GM04503 (cell line): ENCODE data around the gene ADCY5.

Experiments used
- DNase-seq: peaks from one replicate; pipeline ENCODE4 v3.0.0-alpha.2; 2012; ENCODE audit warnings: low read depth

Gene ADCY5

DNA sequence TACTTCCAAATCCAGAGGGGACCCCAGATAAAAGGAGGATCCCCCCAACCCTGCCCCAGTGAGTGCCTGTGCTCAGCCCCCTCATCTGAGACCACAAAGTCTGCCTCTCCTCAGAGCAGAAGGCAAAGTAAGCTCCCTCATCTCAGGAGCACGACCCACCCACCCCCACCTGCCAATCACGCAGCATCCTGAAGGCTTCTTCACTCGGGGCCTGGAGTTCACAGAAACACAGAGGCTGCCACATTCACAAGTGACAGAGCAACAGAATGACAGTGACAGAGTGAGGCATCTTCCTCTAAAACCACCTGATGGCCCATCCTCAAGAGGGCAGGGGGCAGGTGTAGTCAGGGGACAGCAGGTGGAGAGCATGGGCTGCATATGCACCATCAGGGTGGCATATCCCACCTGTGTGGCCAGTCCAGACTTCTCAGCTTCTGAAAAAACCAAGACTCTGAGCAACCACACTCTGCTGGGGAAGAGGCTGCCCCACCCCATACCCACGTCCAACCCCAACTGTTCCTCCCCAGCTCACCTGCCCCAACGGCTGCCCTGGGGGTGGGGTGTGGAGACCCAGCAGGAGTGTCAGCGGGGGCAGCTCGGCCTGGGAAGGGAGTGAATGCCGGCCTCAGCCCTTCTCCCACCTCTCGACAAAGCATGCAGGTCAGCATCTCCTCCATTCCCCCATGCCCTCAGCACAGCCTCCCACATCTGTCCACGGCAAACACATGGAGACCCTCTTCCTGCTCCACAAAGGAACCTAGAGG is 19.3 kb downstream of the ADCY5 start:
- no peak for DNase-seq

DNA sequence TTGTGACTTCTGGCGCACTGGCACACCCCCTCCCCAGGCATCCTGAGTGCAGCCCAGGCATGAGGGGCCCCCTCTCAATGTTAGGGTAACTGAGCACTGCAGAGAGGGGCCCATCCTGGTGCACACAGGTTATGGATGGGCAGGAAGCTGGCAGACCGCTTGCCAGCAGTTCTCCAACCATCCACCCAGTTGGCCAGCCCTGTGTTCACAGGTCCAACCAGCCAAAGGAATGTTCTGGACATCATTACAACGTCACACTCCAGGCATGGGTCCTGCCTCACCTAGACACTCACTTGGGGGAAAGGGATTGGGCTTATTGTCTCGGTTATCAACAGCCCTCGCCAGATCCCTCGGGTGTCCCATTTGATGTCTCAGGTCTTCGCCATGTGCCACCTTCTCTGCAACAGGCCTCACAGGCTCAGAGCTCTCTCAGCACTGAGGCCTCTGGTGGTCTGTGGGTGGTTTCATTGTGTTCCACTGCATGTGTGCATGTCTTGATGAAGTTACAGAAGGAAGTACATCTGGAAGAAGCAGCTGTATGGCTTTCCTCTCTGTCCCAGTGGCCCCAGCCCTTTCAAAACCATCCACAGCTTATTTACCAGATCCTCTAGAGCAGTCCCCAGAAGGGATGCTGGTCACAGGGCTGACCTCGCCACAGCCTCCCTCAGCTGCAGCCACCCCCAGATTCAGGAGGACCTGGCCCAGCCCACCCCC is 23.7 kb downstream of the ADCY5 start:
- no peak for DNase-seq

DNA sequence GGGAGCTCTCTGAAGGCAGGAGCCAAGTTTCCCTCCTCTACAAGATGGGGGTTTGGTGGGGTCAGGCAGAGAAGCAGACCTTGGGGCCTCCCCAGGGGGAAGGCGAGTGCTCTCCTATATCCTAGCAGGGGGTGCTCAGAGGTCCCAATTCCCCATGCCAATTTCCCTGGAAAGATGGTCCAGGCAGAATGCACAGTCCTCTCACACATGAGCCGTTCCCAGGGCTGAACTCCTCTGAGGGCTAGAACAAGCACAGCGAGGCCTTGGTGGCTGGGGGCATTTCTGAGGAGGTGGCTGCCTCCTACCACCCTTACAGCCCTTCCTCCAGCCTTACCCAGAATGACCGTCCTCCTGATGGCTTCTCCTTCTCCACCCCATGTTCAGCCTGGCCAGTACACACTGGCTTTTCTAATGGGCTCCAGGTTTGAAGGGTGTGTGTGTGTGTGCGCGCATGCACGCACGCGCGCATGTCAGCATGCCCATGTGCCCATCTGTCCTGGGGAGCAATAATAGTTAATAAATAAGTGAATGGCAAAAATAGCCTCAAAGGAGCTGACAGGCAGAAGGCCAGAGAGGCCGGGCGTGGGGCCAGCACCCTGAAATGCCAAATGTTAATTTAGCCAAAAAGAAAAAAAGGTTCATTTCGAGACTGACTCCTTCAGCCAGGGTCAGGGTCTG is 24.4 kb downstream of the ADCY5 start:
- no peak for DNase-seq

DNA sequence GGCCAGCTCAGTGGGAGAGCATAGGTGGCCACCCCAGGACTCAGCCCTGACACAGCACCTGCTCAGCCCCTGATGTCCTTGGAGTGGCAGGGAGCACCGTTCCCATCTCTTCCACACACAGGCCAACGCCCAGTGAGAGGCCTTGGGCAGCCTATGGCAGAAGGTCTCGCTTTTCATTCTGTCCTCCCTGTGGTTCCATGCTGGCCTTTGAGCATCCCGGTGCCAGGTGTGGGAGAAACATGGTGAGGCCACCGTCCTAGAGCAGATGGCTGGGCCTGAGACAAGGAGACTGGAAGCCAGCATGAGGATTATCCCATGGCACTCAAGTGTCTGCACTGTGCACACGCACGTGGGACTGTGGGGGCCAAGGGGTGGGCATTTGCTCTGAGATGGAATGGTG is 25.1 kb downstream of the ADCY5 start:
- DNase-seq: no peak

DNA sequence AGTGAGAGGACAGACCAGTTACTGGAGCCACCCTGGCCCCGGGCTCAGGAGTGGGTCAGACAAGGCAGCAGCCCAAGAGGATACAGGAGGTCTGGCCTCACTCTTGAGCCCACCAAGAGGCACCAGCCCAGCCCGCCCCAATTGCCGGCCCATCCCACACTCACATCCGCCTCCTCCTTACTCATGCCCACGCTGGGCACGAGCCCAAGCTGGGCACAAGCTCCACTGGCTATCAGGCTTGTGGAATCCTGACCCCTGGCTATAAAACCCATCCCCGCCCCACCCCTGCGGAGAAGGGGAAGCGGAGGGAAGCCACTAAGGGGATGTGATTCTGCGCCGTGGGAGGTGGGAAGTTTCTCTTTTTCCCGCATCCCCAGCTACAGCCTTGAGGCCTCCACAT is 25.9 kb downstream of the ADCY5 start:
- no peak for DNase-seq

DNA sequence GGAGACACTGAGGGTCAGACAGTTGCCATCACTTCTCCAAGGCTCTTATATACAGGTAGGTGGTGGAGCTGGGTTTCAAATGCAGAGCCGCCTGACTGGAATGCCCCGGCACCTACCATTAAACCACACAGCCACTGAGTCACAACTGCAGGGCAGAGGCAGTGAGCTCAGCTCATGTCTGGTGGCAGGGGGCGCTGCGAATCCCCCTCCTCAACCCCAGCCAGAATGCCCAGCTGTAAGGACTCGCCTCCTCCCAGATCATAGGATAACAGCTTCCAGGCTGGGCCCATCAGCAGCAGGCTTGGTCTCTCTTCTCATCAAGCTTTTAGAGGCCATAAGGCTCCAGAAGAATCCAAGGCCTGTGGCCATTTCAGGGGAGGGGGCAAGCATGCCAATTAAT is 26.4 kb downstream of the ADCY5 start:
- DNase-seq: no peak

DNA sequence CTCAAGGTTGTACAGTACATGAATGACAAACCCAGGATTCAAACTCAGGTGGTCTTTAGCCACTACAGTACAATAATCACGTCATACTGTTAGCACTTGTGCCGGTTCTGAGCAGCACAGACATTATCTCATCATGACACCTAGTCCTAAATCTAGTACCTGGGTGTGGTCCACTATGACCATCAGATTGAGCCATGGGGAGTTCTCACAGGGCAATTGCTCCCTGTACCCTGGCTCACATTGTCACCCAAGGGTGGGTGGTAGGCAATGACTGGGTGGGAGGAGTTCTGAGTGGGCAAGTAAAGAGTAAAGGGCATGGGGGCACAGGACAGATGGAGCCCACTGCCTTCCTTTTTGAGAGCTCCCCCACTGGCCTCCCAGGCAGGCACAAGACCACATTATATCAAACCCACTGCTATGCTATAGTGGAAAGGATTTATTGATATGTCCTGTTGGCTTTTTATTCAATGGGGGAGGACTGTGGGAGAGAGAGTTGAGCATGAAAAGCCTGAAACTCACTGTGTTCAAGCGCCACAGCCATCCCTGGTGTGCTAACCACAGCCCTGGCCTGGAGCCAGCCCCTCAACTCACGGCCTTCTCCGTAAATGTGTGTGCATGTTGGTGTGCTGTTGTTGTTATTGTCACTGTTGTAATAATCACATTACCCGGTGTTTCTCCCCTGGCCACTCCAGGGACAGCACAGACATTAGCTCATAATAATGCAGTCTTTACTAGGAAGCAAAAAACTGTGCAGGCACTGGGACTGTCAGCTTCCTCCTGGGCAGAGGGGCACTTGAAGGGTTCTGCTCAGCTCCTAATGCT is 27.3 kb downstream of the ADCY5 start:
- no peak for DNase-seq

DNA sequence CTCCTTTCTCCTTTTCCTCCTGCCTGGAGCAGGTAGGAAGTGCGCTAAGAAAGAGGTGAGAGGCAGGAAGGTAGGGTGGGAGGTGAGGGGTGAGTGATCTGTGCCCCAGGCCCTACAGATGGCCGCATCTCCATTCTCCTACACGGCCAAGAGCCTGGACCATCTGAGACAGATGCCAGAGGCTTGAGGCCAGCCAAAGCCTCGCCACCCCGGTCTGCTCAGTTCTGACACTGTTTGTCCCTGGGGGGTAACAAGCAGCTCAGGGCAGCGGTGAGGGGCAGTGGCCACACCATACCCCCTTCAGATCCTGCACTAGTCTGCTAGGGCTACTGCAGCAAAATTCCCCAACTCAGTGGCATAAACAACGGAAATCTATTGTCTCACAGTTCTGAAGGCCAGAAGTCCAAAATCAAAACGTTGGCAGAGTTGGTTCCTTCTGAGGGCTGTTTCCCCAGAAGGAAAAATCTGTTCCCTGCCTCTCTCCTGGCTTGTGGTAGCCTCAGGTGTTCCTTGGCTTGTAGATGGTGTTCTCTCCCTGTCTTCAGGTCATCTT is 28.4 kb downstream of the ADCY5 start:
- DNase-seq: no peak

DNA sequence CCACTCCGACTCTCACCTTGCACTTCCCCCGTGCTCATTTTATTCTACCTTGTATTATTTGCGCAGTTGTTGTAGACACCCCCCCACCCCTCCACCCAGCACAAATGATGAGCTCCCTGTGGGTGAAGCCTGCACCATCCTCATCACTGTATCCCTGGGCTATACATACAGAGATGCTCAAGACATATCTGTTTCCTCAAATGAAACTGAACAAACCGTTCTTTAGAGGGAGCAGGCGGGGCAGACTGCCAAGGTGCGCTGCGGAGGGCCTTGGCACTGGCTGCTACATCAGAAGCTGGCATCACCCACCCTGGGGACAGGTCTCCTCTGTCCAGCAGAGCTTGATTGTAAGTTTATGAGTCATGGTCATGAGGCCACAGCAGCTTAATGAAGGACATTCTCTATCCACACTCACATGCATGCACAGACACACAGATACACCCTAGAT is 29.0 kb downstream of the ADCY5 start:
- no peak for DNase-seq

DNA sequence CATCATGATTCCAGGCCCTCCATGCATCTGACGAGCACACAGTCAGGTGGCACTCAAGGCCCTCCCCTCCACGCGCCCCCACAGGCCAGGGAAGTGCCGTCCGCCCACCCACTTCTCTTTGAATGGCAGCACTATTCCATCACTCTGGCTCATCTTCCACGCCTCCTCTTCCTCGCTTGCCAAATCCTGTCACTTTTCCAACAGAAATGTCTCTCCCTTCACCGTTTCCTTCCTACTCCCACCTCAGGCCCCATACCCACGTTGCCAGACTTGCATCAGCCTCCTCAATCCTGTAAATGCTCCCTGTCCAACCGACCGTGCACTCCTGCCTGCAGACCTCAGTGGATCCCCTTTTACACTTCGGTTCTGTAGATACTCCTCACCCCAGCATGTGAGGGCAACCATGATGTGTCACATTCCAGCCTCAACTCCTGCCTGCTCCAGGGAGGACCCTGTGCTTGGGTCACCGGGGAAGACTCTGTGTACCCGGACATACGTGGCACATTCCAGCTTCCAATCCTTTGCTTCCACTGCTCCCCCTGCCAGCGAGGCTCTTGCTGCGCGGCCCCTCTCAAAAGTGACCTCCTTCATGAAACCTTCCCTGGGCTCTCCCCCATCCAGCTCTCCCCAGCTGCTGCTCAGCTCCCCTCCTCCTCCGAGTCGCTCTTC is 29.6 kb downstream of the ADCY5 start:
- DNase-seq: no peak

DNA sequence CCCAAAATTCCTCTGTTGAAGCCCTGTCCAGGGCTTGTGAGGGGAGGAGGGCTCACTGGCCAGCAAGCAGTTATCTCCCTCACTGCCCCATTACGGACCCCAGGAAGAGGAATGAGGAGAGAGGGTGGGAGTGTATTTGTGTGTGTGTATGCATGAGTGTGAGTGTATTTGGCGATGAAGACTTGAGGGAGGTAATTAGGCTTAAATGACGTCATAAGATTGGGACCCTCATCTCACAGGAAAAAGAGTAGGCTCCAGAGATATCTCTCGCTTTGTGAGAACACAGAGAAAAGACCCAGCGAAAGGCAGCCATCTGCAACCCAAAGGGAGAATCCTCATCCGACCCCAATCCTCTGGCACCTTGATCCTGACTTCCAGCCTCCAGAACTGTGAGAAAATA is 32.2 kb downstream of the ADCY5 start:
- DNase-seq: no peak

DNA sequence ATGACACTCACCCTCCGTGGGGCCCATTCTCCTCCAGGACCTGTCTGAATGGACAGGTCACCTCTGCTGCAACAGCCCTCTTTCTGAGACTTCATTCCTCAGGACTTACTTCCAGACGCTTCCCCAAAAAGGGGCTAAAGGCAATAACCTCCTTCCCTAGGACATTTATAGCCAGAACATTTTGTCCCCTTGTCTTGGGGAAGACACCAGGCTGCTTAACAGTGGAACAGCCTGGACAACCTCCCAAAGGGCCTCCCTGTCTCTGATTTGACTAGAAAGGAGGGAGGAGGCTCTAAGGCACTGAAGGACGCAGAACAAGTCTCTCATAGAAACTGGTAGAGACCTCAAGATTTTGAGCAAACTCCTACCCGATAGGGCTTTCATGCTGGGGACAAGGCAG is 32.7 kb downstream of the ADCY5 start:
- DNase-seq: no peak

DNA sequence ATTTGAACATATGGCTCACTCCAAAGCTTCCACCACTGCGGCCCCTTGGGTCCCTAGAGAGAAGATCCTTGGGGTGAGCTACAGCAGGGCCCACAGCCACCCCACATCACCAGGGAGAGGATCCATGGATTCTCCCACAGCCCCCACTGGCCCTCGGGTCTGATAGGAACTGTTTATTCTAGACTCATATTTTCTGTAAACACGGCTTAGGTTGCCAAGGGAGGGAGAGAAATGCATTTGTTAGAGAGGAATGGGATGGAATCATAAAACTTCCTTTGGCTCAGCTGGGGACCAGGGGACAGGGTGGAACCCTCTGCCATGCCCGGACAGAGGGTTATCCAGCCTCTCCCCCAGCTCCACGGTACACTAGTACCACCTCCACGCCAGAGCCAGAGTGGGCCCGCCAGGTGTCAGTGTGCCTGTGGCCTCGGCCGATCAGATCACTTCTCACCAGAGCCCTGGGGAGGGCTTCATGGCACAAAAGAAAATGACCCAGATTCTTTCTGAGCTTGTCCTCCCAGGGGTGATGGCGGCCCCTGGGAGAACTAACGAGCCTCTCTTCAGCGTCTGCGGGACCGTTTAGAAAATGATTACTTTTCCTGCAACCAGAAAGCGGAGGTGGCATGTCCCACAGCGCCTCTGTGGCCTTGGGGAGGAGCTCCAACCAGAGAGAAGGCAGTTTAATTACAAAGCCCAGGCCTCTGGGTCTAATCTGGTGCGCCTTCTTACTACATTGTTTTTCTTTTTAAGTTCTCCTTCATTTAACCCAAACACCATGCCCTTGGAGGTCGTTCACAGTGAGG is 33.7 kb downstream of the ADCY5 start:
- DNase-seq: no peak

DNA sequence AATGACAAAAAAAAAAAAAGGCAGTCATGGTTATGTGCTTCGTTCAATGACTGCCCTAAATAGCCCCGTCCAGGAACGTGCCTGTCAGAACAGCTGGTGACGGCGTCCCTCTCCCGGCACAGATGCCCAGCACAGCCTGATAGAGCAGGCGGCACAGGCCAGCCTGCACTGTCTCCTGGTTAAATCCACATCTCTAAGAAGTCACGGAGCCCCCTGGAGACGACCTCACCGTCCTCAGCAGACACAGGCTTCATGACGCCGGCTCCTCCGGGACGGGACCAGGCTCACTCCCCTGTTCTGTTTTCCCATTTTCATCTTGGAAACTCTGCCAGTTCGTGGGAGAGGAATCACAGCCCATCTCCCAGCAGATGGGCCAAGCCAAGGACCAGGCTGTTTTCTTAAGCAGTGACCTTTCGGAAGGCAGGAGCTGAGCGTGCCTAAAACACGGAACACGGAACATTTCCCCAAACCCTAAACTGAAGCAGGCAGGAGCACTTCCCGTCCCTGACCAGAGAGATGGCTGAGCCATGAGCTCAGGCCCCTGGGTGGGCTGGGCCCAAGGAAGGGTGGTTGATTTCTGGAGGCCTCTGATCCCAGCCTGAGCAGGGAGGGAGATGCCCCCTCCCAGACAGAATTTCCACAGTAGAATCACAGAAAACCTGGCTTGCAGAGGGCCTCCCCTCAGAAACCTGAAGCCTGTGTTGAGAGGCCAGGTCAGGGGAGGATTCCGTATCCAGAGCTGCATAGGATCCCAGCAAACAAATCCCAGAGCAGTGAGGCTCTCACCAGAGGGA is 35.9 kb downstream of the ADCY5 start:
- DNase-seq: no peak

DNA sequence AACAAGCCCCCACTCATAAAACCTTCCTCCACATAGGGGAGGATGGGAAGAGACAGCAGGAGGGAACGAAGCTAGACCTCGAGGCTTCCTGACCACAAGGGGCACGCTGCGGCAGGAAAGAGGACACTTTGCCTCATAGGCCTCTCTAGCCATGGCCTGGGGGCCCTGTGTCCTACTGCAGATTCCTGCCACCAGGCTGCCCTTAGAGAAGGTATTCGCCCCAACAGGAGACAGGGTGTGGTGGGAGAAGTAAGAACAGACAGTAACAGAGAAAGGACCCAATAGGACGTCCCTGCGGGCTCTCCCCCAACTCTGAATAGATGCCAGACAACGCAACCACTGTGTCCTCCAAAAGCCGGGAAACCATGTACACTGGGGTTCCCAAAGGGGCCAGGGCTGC is 36.8 kb downstream of the ADCY5 start:
- no peak for DNase-seq

DNA sequence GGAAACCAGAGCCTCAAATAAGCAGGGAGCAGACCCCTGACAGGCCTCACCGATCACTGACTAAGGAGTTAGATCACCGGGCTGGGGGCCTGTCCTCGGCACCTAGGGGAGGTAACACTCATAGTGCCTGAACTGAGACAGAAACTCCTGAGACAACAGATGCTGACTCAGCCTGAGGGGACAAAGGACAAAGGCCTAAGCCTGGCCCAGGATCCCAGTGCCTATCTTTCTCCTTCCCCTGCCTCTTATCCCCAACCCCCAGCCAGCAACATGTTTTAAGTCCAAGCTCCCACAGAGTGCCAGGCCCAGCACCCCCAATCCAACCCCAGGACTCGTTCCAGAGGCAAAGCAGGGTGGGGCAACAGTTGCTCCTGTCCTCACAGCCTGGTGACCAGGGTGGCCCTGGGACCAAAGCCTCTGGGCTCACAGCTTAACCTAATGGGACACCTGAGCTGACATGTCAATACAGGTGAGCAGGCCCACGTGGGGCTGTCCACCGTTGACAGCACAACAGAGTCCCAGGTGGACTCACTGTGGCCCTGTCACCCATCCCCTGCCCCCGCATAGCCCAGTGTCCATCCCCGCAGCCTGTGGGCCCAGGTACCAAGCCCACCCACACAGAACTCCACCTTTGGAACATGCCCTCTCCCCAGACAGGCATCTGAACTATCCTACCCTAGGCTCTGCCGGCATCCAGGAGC is 37.4 kb downstream of the ADCY5 start:
- no peak for DNase-seq

DNA sequence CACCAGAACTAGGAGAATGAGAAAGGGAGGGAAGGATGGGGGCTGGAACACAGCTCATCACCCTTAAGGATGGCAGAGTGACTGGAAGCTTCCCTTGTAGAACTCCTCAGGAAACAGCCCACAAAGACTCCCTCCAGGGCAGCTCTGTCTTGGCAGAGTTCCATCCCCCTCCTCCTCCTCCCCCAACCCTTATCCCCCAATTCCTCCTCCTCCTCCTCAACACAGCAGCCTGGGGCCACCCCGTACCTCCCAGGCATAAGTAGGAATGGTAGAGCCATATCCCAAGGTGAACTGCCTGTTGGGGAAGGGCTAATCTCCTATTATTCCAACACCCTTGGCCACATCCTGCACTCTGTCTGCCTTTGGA is 38.8 kb downstream of the ADCY5 start:
- DNase-seq: no peak

DNA sequence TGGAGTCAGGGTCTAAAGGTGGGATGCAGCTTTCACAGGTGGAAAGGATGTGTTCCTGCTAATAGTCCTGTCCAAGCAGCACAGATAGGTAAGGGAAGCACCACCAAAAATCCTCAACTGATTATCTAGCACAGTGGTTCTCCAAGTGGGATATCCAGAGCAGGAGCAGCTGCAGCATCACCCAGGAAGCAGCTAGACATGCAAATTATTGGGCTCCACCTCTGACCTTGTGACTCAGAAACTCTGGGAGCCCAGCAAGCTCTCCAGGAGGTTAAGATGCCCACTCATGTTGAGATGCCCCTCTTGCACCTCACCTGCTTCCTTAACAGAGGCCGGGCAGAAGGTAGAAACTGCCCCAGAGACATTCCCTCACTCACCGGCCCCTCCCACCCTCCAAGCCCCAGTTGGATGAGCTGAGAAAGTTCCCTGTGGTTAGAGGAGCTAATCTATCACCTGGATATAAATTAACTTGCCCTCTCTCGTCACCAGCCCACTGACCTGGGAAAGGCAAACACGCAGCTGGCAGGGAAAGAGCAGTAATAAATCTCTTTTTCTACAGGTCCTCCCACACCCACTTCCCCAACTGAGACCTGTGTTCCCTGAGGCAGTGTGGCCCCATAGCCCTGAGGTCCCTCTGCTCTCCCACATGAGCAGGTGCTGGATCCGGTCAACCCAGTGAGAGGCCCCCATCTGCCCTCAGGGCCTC is 39.3 kb downstream of the ADCY5 start:
- DNase-seq: no peak

DNA sequence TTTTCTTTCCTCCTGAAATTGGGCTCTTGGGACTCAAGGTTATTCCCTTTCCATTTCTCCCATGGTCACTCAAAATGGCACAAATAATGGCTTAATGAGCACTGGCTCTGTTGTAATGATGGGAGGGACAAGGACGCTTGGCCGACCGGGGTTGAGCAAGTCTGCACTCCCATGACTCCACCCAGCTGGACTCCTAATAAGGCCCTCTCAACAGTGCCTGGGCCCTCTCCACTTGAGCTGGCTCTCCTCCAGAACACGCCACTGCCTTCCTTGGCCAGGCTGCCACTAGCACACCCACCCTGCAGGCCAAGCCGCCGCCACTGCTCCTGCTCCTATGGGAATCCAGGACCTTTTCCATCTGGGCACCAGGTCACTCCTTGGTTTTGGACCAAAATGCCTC is 42.3 kb downstream of the ADCY5 start:
- no peak for DNase-seq
